Duodenal mucosa (tissue), 2 donors: ENCODE data around the gene SERINC3.

Experiments used
- H3K27ac ChIP-seq: one replicate; pipeline ENCODE4 v1.7.0; 2013; ENCODE audit warnings: low read depth, low read length
- H3K27me3 ChIP-seq, 2 donors: one replicate each; pipeline ENCODE4 v1.7.0; 2013; ENCODE audit warnings: low read length in 2 of 2, control low read depth in 1 of 2; ENCODE audit not compliant: insufficient read depth in 2 of 2, control insufficient read depth in 1 of 2
- H3K36me3 ChIP-seq, 2 donors: one replicate each; pipeline ENCODE4 v1.7.0; 2013; ENCODE audit warnings: low read length in 2 of 2, control low read depth in 1 of 2; ENCODE audit not compliant: insufficient read depth in 2 of 2, control insufficient read depth in 1 of 2
- H3K4me1 ChIP-seq, 2 donors: one replicate each; pipeline ENCODE4 v1.7.0; 2013; ENCODE audit warnings: low read length in 2 of 2, control low read depth in 1 of 2; ENCODE audit not compliant: insufficient read depth in 2 of 2, control insufficient read depth in 1 of 2
- H3K4me3 ChIP-seq, 2 donors: one replicate each; pipeline ENCODE4 v1.7.0; 2013; ENCODE audit warnings: low read length in 2 of 2, low read depth in 1 of 2
- H3K9ac ChIP-seq, 2 donors: one replicate each; pipeline ENCODE4 v1.7.0; 2013; ENCODE audit warnings: low read length in 2 of 2, low read depth in 1 of 2
- H3K9me3 ChIP-seq, 2 donors: one replicate each; pipeline ENCODE4 v1.7.0; 2013; ENCODE audit warnings: low read length in 2 of 2, control low read depth in 1 of 2; ENCODE audit not compliant: control insufficient read depth in 1 of 2

Gene SERINC3

GRCh38 chr20:44552950-44553908 is 31.4 kb upstream of the SERINC3 start:
- Histone ChIP-seq H3K9ac (no peak overlapping the region), H3K27ac (no peak overlapping the region), H3K9me3 (no peaks in the 10 kb centered on the region), H3K27me3 (no peaks in the 10 kb centered on the region), H3K36me3 (no peaks in the 10 kb centered on the region), H3K4me1 (no peaks in the 10 kb centered on the region), H3K4me3 (no peak overlapping the region)

- Histone ChIP-seq H3K27me3 (no peaks in the 10 kb centered on the region), H3K27ac (no peak overlapping the region), H3K36me3 (no peaks in the 10 kb centered on the region), H3K4me3 (no peak overlapping the region), H3K9me3 (no peaks in the 10 kb centered on the region), H3K4me1 (no peaks in the 10 kb centered on the region), H3K9ac (no peak overlapping the region)
Observed at GRCh38 chr20:44552568-44552949, 30.7 kb upstream of the SERINC3 start.

GRCh38 chr20:44552050-44552449 is 30.2 kb upstream of the SERINC3 start:
- Histone ChIP-seq H3K4me1 (no peaks in the 10 kb centered on the region), H3K9ac (no peak overlapping the region), H3K27ac (no peak overlapping the region), H3K4me3 (no peak overlapping the region), H3K9me3 (no peaks in the 10 kb centered on the region), H3K27me3 (no peaks in the 10 kb centered on the region), H3K36me3 (no peaks in the 10 kb centered on the region)

GRCh38 chr20:44549123-44549522 is 27.3 kb upstream of the SERINC3 start:
- H3K4me3 ChIP-seq, result no peak overlapping the region

GRCh38 chr20:44547419-44547818 is 25.5 kb upstream of the SERINC3 start:
- H3K27ac ChIP-seq, result no peak overlapping the region
- H3K9ac ChIP-seq, result no peak overlapping the region
- no peaks in the 10 kb centered on the region for H3K36me3 ChIP-seq
- no peaks in the 10 kb centered on the region for H3K9me3 ChIP-seq
- H3K27me3 ChIP-seq, result no peaks in the 10 kb centered on the region
- H3K4me3 ChIP-seq, result no peak overlapping the region
- no peaks in the 10 kb centered on the region for H3K4me1 ChIP-seq

More at GRCh38 chr20:44549123-44549522, 27.3 kb upstream of the SERINC3 start:
- H3K9ac ChIP-seq, result no peak overlapping the region
- no peaks in the 10 kb centered on the region for H3K4me1 ChIP-seq
- H3K27ac ChIP-seq, result no peak overlapping the region
- H3K27me3 ChIP-seq, result no peaks in the 10 kb centered on the region
- H3K36me3 ChIP-seq, result no peaks in the 10 kb centered on the region
- no peaks in the 10 kb centered on the region for H3K9me3 ChIP-seq

GRCh38 chr20:44544263-44544662 is 22.4 kb upstream of the SERINC3 start:
- Histone ChIP-seq H3K4me3 (no peak overlapping the region), H3K9ac (no peak overlapping the region), H3K36me3 (no peaks in the 10 kb centered on the region), H3K9me3 (no peaks in the 10 kb centered on the region), H3K27me3 (no peaks in the 10 kb centered on the region), H3K27ac (no peak overlapping the region), H3K4me1 (peaks cover 0 to 6% of the 10 kb centered on the region in 2 donors)

GRCh38 chr20:44543358-44543757 is 21.5 kb upstream of the SERINC3 start:
- Histone ChIP-seq H3K4me3 (no peak overlapping the region), H3K27ac (no peak overlapping the region), H3K36me3 (no peaks in the 10 kb centered on the region), H3K27me3 (no peaks in the 10 kb centered on the region), H3K9ac (no peak overlapping the region), H3K9me3 (no peaks in the 10 kb centered on the region), H3K4me1 (peaks cover 0 to 6% of the 10 kb centered on the region in 2 donors)

- no peaks in the 10 kb centered on the region for H3K27me3 ChIP-seq
- H3K4me3 ChIP-seq, result no peak overlapping the region
- no peak overlapping the region for H3K27ac ChIP-seq
- peaks cover 0 to 6% of the 10 kb centered on the region in 2 donors for H3K4me1 ChIP-seq
- no peaks in the 10 kb centered on the region for H3K9me3 ChIP-seq
- H3K36me3 ChIP-seq, result no peaks in the 10 kb centered on the region
- H3K9ac ChIP-seq, result no peak overlapping the region
Observed at GRCh38 chr20:44542890-44543289, 21.0 kb upstream of the SERINC3 start.

GRCh38 chr20:44541992-44542391 is 20.1 kb upstream of the SERINC3 start:
- peaks cover 0 to 6% of the 10 kb centered on the region in 2 donors for H3K4me1 ChIP-seq
- no peaks in the 10 kb centered on the region for H3K9me3 ChIP-seq
- H3K9ac ChIP-seq, result no peak overlapping the region
- no peak overlapping the region for H3K27ac ChIP-seq
- no peaks in the 10 kb centered on the region for H3K36me3 ChIP-seq
- no peaks in the 10 kb centered on the region for H3K27me3 ChIP-seq
- H3K4me3 ChIP-seq, result no peak overlapping the region

- no peaks in the 10 kb centered on the region for H3K36me3 ChIP-seq
- no peak overlapping the region for H3K9ac ChIP-seq
- no peaks in the 10 kb centered on the region for H3K27me3 ChIP-seq
- peaks cover 0 to 6% of the 10 kb centered on the region in 2 donors for H3K4me1 ChIP-seq
- no peaks in the 10 kb centered on the region for H3K9me3 ChIP-seq
- H3K27ac ChIP-seq, result no peak overlapping the region
- no peak overlapping the region for H3K4me3 ChIP-seq
Observed at GRCh38 chr20:44540834-44541233, 19.0 kb upstream of the SERINC3 start.
